Fibroblast of villous mesenchyme (primary cell): Measurements from ENCODE around the gene TMC5. TPM values are rescaled to one million over a fixed set of nuclear protein-coding genes. Genes with fewer than 3 reads are reported as not detected.

Experiments
- DNase-seq: peaks from one replicate; pipeline ENCODE4 v3.0.0-alpha.2; 2010; ENCODE audit warnings: low read depth
- H3K4me3 ChIP-seq: 2 replicates; pipeline ENCODE4 v1.5.1; 2011; ENCODE audit warnings: low read depth, mild to moderate bottlenecking, low read length
- total RNA-seq: library from RNA; depleted of rRNA; stranded (reverse); fragments of >200 nt; gene quantifications from 2 replicates; pipeline ENCODE4 v1.2.3, GENCODE V29; 2012
- TF ChIP-seq, protein P1 (sequence below): IDR thresholded peaks from 2 replicates; pipeline ENCODE4 v1.5.1; 2012; ENCODE audit warnings: low read depth, mild to moderate bottlenecking, low read length; ENCODE audit not compliant: insufficient read depth

TMC5 gene
- total RNA-seq, 1 donor: not detected

GRCh38 chr16:19438739-19439138 lies 21.1 kb downstream of the TMC5 start:
- TF ChIP-seq, protein P1, sequence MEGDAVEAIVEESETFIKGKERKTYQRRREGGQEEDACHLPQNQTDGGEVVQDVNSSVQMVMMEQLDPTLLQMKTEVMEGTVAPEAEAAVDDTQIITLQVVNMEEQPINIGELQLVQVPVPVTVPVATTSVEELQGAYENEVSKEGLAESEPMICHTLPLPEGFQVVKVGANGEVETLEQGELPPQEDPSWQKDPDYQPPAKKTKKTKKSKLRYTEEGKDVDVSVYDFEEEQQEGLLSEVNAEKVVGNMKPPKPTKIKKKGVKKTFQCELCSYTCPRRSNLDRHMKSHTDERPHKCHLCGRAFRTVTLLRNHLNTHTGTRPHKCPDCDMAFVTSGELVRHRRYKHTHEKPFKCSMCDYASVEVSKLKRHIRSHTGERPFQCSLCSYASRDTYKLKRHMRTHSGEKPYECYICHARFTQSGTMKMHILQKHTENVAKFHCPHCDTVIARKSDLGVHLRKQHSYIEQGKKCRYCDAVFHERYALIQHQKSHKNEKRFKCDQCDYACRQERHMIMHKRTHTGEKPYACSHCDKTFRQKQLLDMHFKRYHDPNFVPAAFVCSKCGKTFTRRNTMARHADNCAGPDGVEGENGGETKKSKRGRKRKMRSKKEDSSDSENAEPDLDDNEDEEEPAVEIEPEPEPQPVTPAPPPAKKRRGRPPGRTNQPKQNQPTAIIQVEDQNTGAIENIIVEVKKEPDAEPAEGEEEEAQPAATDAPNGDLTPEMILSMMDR: no peak
- H3K4me3 ChIP-seq: no peak overlapping the region
- DNase-seq: no peak

DNA sequence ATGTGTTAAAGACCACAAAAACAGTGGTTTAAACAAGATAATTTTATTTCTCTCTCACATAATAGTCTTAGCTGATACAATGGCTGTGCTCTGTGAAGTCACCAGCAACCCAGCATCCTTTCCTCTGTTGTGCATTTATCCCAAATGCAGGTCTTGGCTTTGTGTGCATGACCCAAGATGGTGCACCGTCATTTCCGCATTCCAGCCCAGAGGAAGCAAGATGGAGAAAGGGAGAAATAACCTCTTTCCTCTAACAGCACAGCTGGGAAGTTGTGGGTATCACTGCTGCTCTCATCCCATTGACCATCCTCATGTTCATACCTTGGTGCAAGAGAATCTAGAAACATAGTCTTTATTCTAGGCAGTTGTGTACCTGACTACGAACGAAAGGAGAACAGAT lies 21.8 kb downstream of the TMC5 start:
- TF ChIP-seq, protein P1: no peak
- H3K4me3 ChIP-seq: no peak overlapping the region
- DNase-seq: no peak

- H3K4me3 ChIP-seq: no peak overlapping the region
- DNase-seq: no peak
- TF ChIP-seq, protein P1: no peak
Observed at GRCh38 chr16:19443659-19444058, 26.0 kb downstream of the TMC5 start.

DNA sequence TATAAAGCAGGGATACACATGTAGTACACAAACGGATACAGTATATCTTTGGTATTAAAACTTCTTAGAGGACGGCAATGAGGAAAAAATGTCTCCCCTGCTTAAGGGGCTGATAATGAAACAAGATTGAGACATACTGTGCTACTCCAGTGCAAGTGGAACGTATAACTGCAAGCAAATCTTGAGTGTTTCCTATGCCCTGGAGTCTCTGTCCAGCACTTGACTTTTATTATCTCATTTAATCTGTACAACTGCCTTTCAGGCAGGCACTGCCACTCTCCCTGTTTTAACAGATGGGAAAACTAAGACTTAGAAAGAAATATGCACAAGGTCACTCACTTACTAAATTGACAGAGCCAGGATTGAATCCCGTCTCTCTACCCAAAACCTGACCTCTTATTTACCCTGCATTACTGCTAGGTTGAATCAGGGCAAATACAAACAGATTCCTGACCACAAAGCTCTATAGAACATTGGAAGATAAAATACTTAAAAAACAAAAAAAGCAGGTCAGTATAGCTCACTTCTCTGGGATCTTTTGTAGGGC lies 28.7 kb downstream of the TMC5 start:
- TF ChIP-seq, protein P1: no peak
- no peak for DNase-seq
- H3K4me3 ChIP-seq: no peak overlapping the region

- H3K4me3 ChIP-seq: no peak overlapping the region
- no peak for DNase-seq
- TF ChIP-seq, protein P1: no peak
Observed at GRCh38 chr16:19446886-19447285, 29.2 kb downstream of the TMC5 start.

- TF ChIP-seq, protein P1: no peak
- H3K4me3 ChIP-seq: no peak overlapping the region
- no peak for DNase-seq
Observed at GRCh38 chr16:19450186-19450585, 32.5 kb downstream of the TMC5 start.

- DNase-seq: no peak
- H3K4me3 ChIP-seq: no peak overlapping the region
- TF ChIP-seq, protein P1: no peak
Observed at GRCh38 chr16:19458722-19459379, 41.2 kb downstream of the TMC5 start.
